Effector CD4-positive, alpha-beta T cell (primary cell): Measurements from ENCODE around the gene DAG1.

Experiments
- DNase-seq: peaks from one replicate; pipeline ENCODE4 v3.0.0-alpha.2; 2020
- total RNA-seq: gene quantifications from one replicate; lab custom pipeline; 2026; lab: John Stamatoyannopoulos, UW

The DAG1 gene
- total RNA-seq, result 34.7 reads per million, percentile 60 among the genes with 10 or more reads in this experiment

- DNase-seq, result peak; percentile 90
Observed at GRCh38 chr3:49469936-49470713, at the start of gene DAG1. Gene DAG1, plus strand, starts transcription at chr3:49470267. Its CDS starts 40,268 bp downstream, at chr3:49510535.

- no peak for DNase-seq
Observed at GRCh38 chr3:49421890-49422378, 48.1 kb upstream of the DAG1 start.

- DNase-seq, result no peak
Observed at GRCh38 chr3:49422379-49423248, 47.5 kb upstream of the DAG1 start, which contains the start of gene AMT. Gene AMT, minus strand, starts transcription at chr3:49422473. Its CDS starts 23 bp downstream, at chr3:49422450.

- DNase-seq, result no peak
Observed at GRCh38 chr3:49424816-49425215, 45.3 kb upstream of the DAG1 start.

- no peak for DNase-seq
Observed at GRCh38 chr3:49427586-49427985, 42.5 kb upstream of the DAG1 start.

- DNase-seq, result no peak
Observed at GRCh38 chr3:49428752-49429080, 41.4 kb upstream of the DAG1 start.

- DNase-seq, result no peak
Observed at GRCh38 chr3:49434731-49435130, 35.3 kb upstream of the DAG1 start.

- no peak for DNase-seq
Observed at GRCh38 chr3:49445391-49445790, 24.7 kb upstream of the DAG1 start.

- no peak for DNase-seq
Observed at GRCh38 chr3:49453621-49454020, 16.4 kb upstream of the DAG1 start.

- DNase-seq, result no peak
Observed at GRCh38 chr3:49454458-49454857, 15.6 kb upstream of the DAG1 start.

- DNase-seq, result no peak
Observed at GRCh38 chr3:49454898-49455681, 15.0 kb upstream of the DAG1 start.

GRCh38 chr3:49456466-49456865 is 13.6 kb upstream of the DAG1 start:
- DNase-seq, result no peak

- no peak for DNase-seq
Observed at GRCh38 chr3:49460188-49460890, 9.7 kb upstream of the DAG1 start.

- DNase-seq, result no peak
Observed at GRCh38 chr3:49460956-49461355, 9.1 kb upstream of the DAG1 start.

GRCh38 chr3:49461443-49462171 is 8.5 kb upstream of the DAG1 start:
- no peak for DNase-seq

GRCh38 chr3:49462222-49462621 is 7.8 kb upstream of the DAG1 start:
- DNase-seq, result no peak

GRCh38 chr3:49465270-49466034 is 4.6 kb upstream of the DAG1 start:
- no peak for DNase-seq

GRCh38 chr3:49466085-49466484 is 4.0 kb upstream of the DAG1 start:
- no peak for DNase-seq

- DNase-seq, result no peak
Observed at GRCh38 chr3:49469037-49469935, 781 bp upstream of the DAG1 start.
